Measurements from ENCODE around the gene POLE3. TPM values are rescaled to one million over a fixed set of nuclear protein-coding genes. Genes with fewer than 3 reads are reported as not detected.

Gene POLE3
- total and polyA plus RNA-seq, 9 of the 15 experiments (the other 6 are each of a cell fraction or from before 2014, with no cell fraction given): 52.6 to 179 (median 110) TPM

DNA sequence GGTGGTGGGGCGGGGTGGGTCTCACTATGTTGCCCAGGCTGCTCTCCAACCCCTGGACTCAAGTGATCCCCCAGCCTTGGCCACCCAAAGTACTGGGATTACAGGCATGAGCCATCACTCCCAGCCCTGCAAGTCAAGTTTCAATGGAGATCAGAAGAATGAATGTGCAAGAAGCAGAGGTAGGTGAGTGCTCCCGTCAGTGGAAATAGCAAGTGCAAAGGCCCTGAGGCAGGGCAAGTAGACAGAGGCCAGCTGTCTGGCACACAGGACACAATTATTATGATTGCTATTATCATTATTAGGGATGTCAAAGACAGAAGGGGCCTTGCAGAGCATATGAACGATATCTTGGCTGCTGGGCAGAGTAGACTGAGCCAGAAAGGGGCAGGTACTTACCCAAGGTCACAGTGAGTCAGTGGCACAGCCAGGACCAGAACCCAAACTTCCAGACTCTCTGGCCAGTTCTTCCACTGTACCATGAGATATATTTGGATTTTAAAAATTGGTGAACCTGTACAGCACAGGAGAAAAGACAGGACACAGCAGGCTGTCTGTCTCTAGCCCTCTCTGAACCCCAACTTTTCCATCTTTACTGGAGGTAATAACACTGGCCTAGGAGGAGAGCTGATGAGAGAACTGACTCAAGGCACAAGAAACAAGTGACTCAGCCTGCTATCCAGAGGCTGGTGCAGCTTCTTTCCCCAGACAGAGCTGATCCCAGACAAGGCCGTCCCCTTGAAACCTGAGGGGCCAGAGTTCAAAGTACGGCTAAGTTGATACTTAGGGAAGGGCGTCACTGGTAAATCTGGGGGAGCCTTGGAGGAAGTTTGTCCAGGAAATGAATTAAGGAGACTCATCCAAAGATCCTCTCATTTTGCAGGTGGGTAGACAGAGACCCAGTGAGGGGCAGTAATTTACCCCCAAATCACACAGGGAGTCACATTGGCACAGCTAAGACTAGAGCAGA is 35.1 kb downstream of the POLE3 start (continued):
- peak; percentile 89 for TF ChIP-seq RBM25 (IDR thresholded peaks at IDR 0.05; ENCODE audit: low read depth, low read length, severe bottlenecking)
- no peak for TF ChIP-seq MTA2 (IDR thresholded peaks at IDR 0.05; ENCODE audit: low read depth)
- no peak for TF ChIP-seq HLTF (IDR thresholded peaks at IDR 0.05)
- TF ChIP-seq POLR2G (IDR thresholded peaks at IDR 0.05; ENCODE audit: low read depth, low read length): no peak
- no peak for TF ChIP-seq POU5F1 (IDR thresholded peaks at IDR 0.05; ENCODE audit: borderline replicate concordance, low read depth, low read length, partially characterized antibody)
- no peak for TF ChIP-seq NR2C2 (CRISPR knock-in tag; IDR thresholded peaks at IDR 0.05)
- TF ChIP-seq NR2C2 (tag; IDR thresholded peaks at IDR 0.05): peak; percentile 23; the same call in 1 of the 2 replicates
- no peak for TF ChIP-seq RBFOX2 (IDR thresholded peaks at IDR 0.05; ENCODE audit: low read depth, low read length)
- TF ChIP-seq, protein P1, sequence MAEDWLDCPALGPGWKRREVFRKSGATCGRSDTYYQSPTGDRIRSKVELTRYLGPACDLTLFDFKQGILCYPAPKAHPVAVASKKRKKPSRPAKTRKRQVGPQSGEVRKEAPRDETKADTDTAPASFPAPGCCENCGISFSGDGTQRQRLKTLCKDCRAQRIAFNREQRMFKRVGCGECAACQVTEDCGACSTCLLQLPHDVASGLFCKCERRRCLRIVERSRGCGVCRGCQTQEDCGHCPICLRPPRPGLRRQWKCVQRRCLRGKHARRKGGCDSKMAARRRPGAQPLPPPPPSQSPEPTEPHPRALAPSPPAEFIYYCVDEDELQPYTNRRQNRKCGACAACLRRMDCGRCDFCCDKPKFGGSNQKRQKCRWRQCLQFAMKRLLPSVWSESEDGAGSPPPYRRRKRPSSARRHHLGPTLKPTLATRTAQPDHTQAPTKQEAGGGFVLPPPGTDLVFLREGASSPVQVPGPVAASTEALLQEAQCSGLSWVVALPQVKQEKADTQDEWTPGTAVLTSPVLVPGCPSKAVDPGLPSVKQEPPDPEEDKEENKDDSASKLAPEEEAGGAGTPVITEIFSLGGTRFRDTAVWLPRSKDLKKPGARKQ (CRISPR knock-in tag; IDR thresholded peaks at IDR 0.05): no peak
- no peak for TF ChIP-seq TAL1 (IDR thresholded peaks at IDR 0.05)
- TF ChIP-seq ZKSCAN1 (IDR thresholded peaks at IDR 0.05; ENCODE audit: low read depth, low read length): no peak
- TF ChIP-seq CBX2 (IDR thresholded peaks at IDR 0.05; ENCODE audit: insufficient read depth, low read length, poor library complexity, severe bottlenecking): no peak
- no peak for TF ChIP-seq JUNB (CRISPR knock-in tag; conservative IDR thresholded peaks at IDR 0.05)
- no peak for TF ChIP-seq ZNF696 (CRISPR knock-in tag; conservative IDR thresholded peaks at IDR 0.05)
- TF ChIP-seq, protein P2, sequence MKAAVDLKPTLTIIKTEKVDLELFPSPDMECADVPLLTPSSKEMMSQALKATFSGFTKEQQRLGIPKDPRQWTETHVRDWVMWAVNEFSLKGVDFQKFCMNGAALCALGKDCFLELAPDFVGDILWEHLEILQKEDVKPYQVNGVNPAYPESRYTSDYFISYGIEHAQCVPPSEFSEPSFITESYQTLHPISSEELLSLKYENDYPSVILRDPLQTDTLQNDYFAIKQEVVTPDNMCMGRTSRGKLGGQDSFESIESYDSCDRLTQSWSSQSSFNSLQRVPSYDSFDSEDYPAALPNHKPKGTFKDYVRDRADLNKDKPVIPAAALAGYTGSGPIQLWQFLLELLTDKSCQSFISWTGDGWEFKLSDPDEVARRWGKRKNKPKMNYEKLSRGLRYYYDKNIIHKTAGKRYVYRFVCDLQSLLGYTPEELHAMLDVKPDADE (conservative IDR thresholded peaks at IDR 0.05; ENCODE audit: control insufficient read depth, low read depth, low read length): no peak
